Gastroesophageal sphincter (tissue), 4 donors: ENCODE results near the gene S1PR1. TPM values are rescaled to one million over a fixed set of nuclear protein-coding genes. Genes with fewer than 3 reads are reported as not detected.
"Not testable (repeated sequence)": the region's sequence is repeated elsewhere in the genome, so short reads cannot be mapped to it uniquely, and the experiment has no call there.

Experiments used
- ATAC-seq: fragments of 150-250 bp; one replicate; pipeline ENCODE4 v1.9.1; 2016; ENCODE audit warnings: mild to moderate bottlenecking, moderate library complexity
- H3K27ac ChIP-seq, 4 donors: fragments of 200-600 bp; sonication (generic) in 3 of 4; 1 replicate in 3 of 4; 2 replicates in 1 of 4; pipeline ENCODE4 v1.5.1; 2016 to 2019
- H3K27me3 ChIP-seq: fragments of 200-600 bp; sonication (generic); one replicate; pipeline ENCODE4 v1.5.1; 2019
- H3K36me3 ChIP-seq, 2 donors: fragments of 200-600 bp; sonication (generic); one replicate each; pipeline ENCODE4 v1.5.1; 2019; ENCODE audit warnings: control low read depth in 1 of 2
- H3K4me1 ChIP-seq, 3 donors: fragments of 200-600 bp; sonication (generic); 1 replicate in 2 of 3; 2 replicates in 1 of 3; pipeline ENCODE4 v1.5.1; 2016 to 2019; ENCODE audit warnings: control low read depth in 2 of 3
- H3K4me3 ChIP-seq, 2 donors: fragments of 200-600 bp; sonication (generic); one replicate each; pipeline ENCODE4 v1.5.1; 2019; ENCODE audit warnings: mild to moderate bottlenecking in 1 of 2, moderate library complexity in 1 of 2
- H3K9me3 ChIP-seq, 3 donors: fragments of 200-600 bp; sonication (generic); one replicate each; pipeline ENCODE4 v1.5.1; 2017 to 2019; ENCODE audit warnings: control low read depth in 2 of 3
- EP300 ChIP-seq: sonication (generic); formaldehyde crosslinking; IDR thresholded peaks from one replicate; pipeline ENCODE4 v1.6.1; 2017; ENCODE audit warnings: antibody characterized with exemption, mild to moderate bottlenecking
- POLR2A ChIP-seq, 2 donors: fragments of 450-650 bp; IDR thresholded peaks; one replicate each; pipeline ENCODE4 v1.6.1; 2017; ENCODE audit warnings: antibody characterized with exemption in 2 of 2, mild to moderate bottlenecking in 2 of 2, moderate library complexity in 1 of 2
- POLR2AphosphoS5 ChIP-seq: sonication (generic); formaldehyde crosslinking; IDR thresholded peaks from one replicate; pipeline ENCODE4 v1.6.1; 2017; ENCODE audit warnings: antibody characterized with exemption
- WGBS, 2 donors: methylation state at CpG; one replicate each; pipeline ENCODE4 v1.1.5; 2018; ENCODE audit warnings: low coverage in 1 of 2; 5-methylcytosine and 5-hydroxymethylcytosine counted together
- total RNA-seq, 4 donors: library from RNA; depleted of rRNA; stranded (reverse); fragments of >200 nt; gene quantifications; one replicate each; pipeline ENCODE4 v1.1.0, GENCODE V29; 2016
- TF ChIP-seq, protein P1 (sequence below), 4 experiments: fragments of 200-600 bp in 2 of 4; fragments of 450-650 bp in 2 of 4; sonication (generic) in 1 of 4; IDR thresholded peaks; one replicate each; pipeline ENCODE4 v1.5.1; 2017 to 2019; ENCODE audit warnings: antibody characterized with exemption in 4 of 4, mild to moderate bottlenecking in 2 of 4, moderate library complexity in 2 of 4

S1PR1 gene
- total RNA-seq, 4 donors from 2014 or later = 13.9 to 73.6 (median 47.8) TPM

DNA sequence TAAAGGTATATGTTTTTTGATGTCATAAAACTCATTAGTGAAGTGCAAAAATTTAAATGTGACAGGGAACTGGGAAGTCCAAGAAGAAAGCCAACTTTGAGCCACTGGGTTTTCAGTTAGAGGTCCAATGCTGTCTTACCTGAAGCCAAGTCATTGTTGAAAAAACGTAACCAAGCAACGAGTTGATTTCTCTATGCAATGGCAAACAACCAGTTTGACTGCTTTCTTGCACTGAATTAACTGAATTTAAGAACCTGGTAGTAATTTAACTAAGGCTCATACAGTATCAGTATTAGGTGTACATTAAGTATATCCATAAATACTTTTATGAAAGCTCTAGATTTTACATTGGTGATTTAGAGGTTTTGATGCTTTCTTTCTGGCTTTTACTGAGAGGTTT is 20.2 kb upstream of the S1PR1 start:
- TF ChIP-seq EP300 (no peak), POLR2AphosphoS5 (no peak), POLR2A (IDR thresholded peaks at IDR 0.05) (no peak)
- TF ChIP-seq, protein P1, sequence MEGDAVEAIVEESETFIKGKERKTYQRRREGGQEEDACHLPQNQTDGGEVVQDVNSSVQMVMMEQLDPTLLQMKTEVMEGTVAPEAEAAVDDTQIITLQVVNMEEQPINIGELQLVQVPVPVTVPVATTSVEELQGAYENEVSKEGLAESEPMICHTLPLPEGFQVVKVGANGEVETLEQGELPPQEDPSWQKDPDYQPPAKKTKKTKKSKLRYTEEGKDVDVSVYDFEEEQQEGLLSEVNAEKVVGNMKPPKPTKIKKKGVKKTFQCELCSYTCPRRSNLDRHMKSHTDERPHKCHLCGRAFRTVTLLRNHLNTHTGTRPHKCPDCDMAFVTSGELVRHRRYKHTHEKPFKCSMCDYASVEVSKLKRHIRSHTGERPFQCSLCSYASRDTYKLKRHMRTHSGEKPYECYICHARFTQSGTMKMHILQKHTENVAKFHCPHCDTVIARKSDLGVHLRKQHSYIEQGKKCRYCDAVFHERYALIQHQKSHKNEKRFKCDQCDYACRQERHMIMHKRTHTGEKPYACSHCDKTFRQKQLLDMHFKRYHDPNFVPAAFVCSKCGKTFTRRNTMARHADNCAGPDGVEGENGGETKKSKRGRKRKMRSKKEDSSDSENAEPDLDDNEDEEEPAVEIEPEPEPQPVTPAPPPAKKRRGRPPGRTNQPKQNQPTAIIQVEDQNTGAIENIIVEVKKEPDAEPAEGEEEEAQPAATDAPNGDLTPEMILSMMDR (IDR thresholded peaks at IDR 0.05) = no peak
- H3K27me3 ChIP-seq = no peaks in the 10 kb centered on the region
- no peaks in the 10 kb centered on the region for H3K36me3 ChIP-seq
- H3K9me3 ChIP-seq = no peaks in the 10 kb centered on the region
- ATAC-seq = no peak
- no peaks in the 10 kb centered on the region for H3K4me1 ChIP-seq
- WGBS, 2 donors = 61 to 79% methylated on average over 2 of the region's 2 CpGs
- no peak overlapping the region for H3K4me3 ChIP-seq
- no peak overlapping the region for H3K27ac ChIP-seq

DNA sequence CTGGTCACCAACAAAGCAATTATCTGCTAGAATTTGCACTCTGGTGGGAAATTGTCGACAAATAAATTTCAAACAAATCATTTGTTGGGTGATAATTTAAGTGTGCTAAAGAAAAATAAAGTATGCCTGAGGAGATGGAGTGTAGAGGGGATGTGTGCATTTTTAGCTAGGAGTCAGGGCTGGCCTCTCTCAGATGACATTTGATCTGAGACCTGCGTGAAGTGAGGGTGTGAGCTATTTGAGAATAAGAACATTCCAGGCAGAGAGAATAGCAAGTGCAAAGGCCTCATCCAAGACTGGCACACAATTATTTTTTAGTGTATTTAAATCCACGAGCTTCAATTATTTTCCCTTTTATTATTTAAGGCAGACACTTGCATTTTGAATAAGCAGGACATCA is 19.7 kb upstream of the S1PR1 start:
- Histone ChIP-seq H3K27me3 (no peaks in the 10 kb centered on the region), H3K4me1 (no peaks in the 10 kb centered on the region), H3K27ac (no peak overlapping the region), H3K9me3 (no peaks in the 10 kb centered on the region), H3K4me3 (no peak overlapping the region), H3K36me3 (no peaks in the 10 kb centered on the region)
- TF ChIP-seq POLR2A (IDR thresholded peaks at IDR 0.05) = no peak
- no peak for TF ChIP-seq EP300
- TF ChIP-seq, protein P1 (IDR thresholded peaks at IDR 0.05) = no peak
- TF ChIP-seq POLR2AphosphoS5 = no peak
- ATAC-seq = no peak
- whole genome bisulfite sequencing, 2 donors = 53 to 57% methylated on average over 3 of the region's 3 CpGs

GRCh38 chr1:101218968-101219367 is 17.9 kb upstream of the S1PR1 start:
- H3K4me1 ChIP-seq, ATAC-seq, H3K9me3 ChIP-seq, H3K4me3 ChIP-seq, H3K27me3 ChIP-seq, H3K36me3 ChIP-seq, H3K27ac ChIP-seq: not testable (repeated sequence)
- 96 to 98% methylated on average over 4 to 6 of the region's 6 CpGs for WGBS, 2 donors

- Histone ChIP-seq H3K4me3 (no peak overlapping the region), H3K36me3 (no peaks in the 10 kb centered on the region), H3K27me3 (no peaks in the 10 kb centered on the region), H3K27ac (no peak overlapping the region), H3K9me3 (no peaks in the 10 kb centered on the region), H3K4me1 (no peaks in the 10 kb centered on the region)
- 86 to 98% methylated on average over 4 of the region's 11 CpGs for WGBS, 2 donors
- TF ChIP-seq POLR2AphosphoS5 = no peak
- TF ChIP-seq, protein P1 (IDR thresholded peaks at IDR 0.05) = no peak
- no peak for TF ChIP-seq EP300
- no peak for TF ChIP-seq POLR2A (IDR thresholded peaks at IDR 0.05)
- ATAC-seq = no peak
Measured at GRCh38 chr1:101219924-101220870, 16.6 kb upstream of the S1PR1 start.

- no peak overlapping the region for H3K27ac ChIP-seq
- no peak for ATAC-seq
- no peak for TF ChIP-seq EP300
- TF ChIP-seq, protein P1 (IDR thresholded peaks at IDR 0.05) = no peak
- no peak for TF ChIP-seq POLR2AphosphoS5
- no peak for TF ChIP-seq POLR2A (IDR thresholded peaks at IDR 0.05)
- no peaks in the 10 kb centered on the region for H3K36me3 ChIP-seq
- no peaks in the 10 kb centered on the region for H3K27me3 ChIP-seq
- no peak overlapping the region for H3K4me3 ChIP-seq
- 90 to 91% methylated on average over 4 of the region's 4 CpGs for WGBS, 2 donors
- no peaks in the 10 kb centered on the region for H3K4me1 ChIP-seq
- H3K9me3 ChIP-seq = no peaks in the 10 kb centered on the region
Measured at GRCh38 chr1:101220906-101221305, 15.9 kb upstream of the S1PR1 start.
